ENCODE results near the gene TNNI3K. TPM values are rescaled to one million over a fixed set of nuclear protein-coding genes. Genes with fewer than 3 reads are reported as not detected.

The TNNI3K gene
- polyA plus RNA-seq, 1 of the 3 experiments (the other 2 are of a cell fraction), result 0.31 TPM

- no peak for TF ChIP-seq REST (IDR thresholded peaks at IDR 0.05; ENCODE audit: low read depth, low read length)
These were observed 190.5 kb downstream of the TNNI3K start (continued) for GRCh38 chr1:74425676-74426075.

- TF ChIP-seq FOSL2 (IDR thresholded peaks at IDR 0.05; ENCODE audit: borderline replicate concordance, low read depth) (no peak), ZBTB33 (IDR thresholded peaks at IDR 0.05; ENCODE audit: borderline replicate concordance, low read depth) (no peak), RCOR1 (IDR thresholded peaks at IDR 0.05; ENCODE audit: low read length) (no peak), ELF1 (IDR thresholded peaks at IDR 0.05) (no peak), CTCF (IDR thresholded peaks at IDR 0.05) (no peak), RXRA (IDR thresholded peaks at IDR 0.05; ENCODE audit: borderline replicate concordance, low read depth) (no peak), GABPA (IDR thresholded peaks at IDR 0.05; ENCODE audit: low read depth) (no peak), JUND (IDR thresholded peaks at IDR 0.05) (no peak), CHD2 (IDR thresholded peaks at IDR 0.05; ENCODE audit: low read length, partially characterized antibody) (no peak), EP300 (IDR thresholded peaks at IDR 0.05; ENCODE audit: borderline replicate concordance in 1 of 2, low read depth in 1 of 2, low read length in 1 of 2) (no peak), USF2 (IDR thresholded peaks at IDR 0.05; ENCODE audit: borderline replicate concordance, low read depth, low read length) (no peak)
- Histone ChIP-seq H3K9me2 (no peaks in the 10 kb centered on the region), H3K9ac (no peak overlapping the region), H3K4me1 (ENCODE audit: control insufficient read depth in 1 of 2, insufficient read depth in 2 of 2, low read depth in 1 of 2, low read length in 1 of 2) (peaks cover 0 to 6% of the 10 kb centered on the region in 2 experiments; a peak in 2 of 4 replicates), H3K4me3 (ENCODE audit: low read depth in 2 of 2, low read length in 1 of 2) (no peak overlapping the region), H3K27me3 (ENCODE audit: insufficient read depth) (no peaks in the 10 kb centered on the region), H3K4me2 (0 out of 2 replicates have a peak overlapping the region, but pooled peaks have one; percentile 0), H3F3A (replicated peaks; ENCODE audit: insufficient read depth) (no peaks in the 10 kb centered on the region), H3K9me3 (no peaks in the 10 kb centered on the region), H3K79me2 (ENCODE audit: insufficient read depth) (no peaks in the 10 kb centered on the region), H2AFZ (ENCODE audit: low read depth) (no peak overlapping the region), H4K20me1 (ENCODE audit: insufficient read depth) (no peaks in the 10 kb centered on the region), H3K36me3 (replicated peaks in 1 of 2; ENCODE audit: control insufficient read depth in 1 of 2, insufficient read depth in 2 of 2, low read length in 1 of 2) (no peaks in the 10 kb centered on the region), H3K27ac (ENCODE audit: low read depth in 2 of 2, low read length in 1 of 2) (no peak overlapping the region)
- DNase-seq, result no peak
- ChIA-PET POLR2A (no interaction called here), CTCF (interaction anchor here (1.0 to 1.3 kb wide), 2 partner anchors 10 to 163 kb away, joined by 3 read pairs; no protein-coding TSS in a partner anchor)
- WGBS (ENCODE audit: low lambda C conversion rate), result 43% methylated on average over 7 of the region's 7 CpGs
These were observed 191.2 kb downstream of the TNNI3K start for GRCh38 chr1:74426208-74426937.

All from SK-N-SH (cell line).